HepG2 (cell line): ENCODE results near the gene HTR3C. TPM values are rescaled to one million over a fixed set of nuclear protein-coding genes. Genes with fewer than 3 reads are reported as not detected.
A peak's percentile ranks its signal among the peaks of the same experiment; 100 is the strongest.

Source experiments
- GTF3A ChIP-seq: sonication (generic); formaldehyde crosslinking; conservative IDR thresholded peaks from 2 replicates; pipeline ENCODE4 v1.4.0; 2020; ENCODE audit warnings: mild to moderate bottlenecking, missing genetic modification reagents
- PCBP2 ChIP-seq: fragments of 200-400 bp; formaldehyde crosslinking; optimal IDR thresholded peaks from 2 replicates; pipeline ENCODE3; 2018; ENCODE audit warnings: low read length, low read depth; ENCODE audit not compliant: poor library complexity, severe bottlenecking
- ZNF335 ChIP-seq: sonication (generic); formaldehyde crosslinking; IDR thresholded peaks from 2 replicates; pipeline ENCODE4 v1.4.0; 2020; ENCODE audit warnings: missing genetic modification reagents
- polyA plus RNA-seq, 8 experiments: library from polyadenylated mRNA; depleted of rRNA in 3 of 8; stranded (reverse) in 7 of 8; unstranded in 1 of 8; fragments of >200 nt; fragmentation: Illumina TruSeq in 4 of 8; extraction: Trizol in 4 of 8; gene quantifications; 2 replicates each; pipeline versions ENCODE4 v1.2.1 to v1.2.3, GENCODE V29; 2011 to 2016; ENCODE audit warnings: low read depth in 4 of 8, missing spikeins in 1 of 8, mixed read lengths in 1 of 8; ENCODE audit not compliant: insufficient read depth in 1 of 8
- total RNA-seq, 5 experiments: library from RNA; depleted of rRNA; stranded (reverse); fragments of >200 nt; fragmentation: Illumina TruSeq; extraction: Trizol; gene quantifications; 2 replicates each; pipeline ENCODE4 v1.2.3, GENCODE V29; 2016; ENCODE audit warnings: low read depth in 1 of 5
- TF ChIP-seq, protein P1 (sequence below): sonication (generic); formaldehyde crosslinking; IDR thresholded peaks from 2 replicates; pipeline ENCODE4 v1.5.0; 2020; ENCODE audit warnings: missing genetic modification reagents
- TF ChIP-seq, protein P2 (sequence below), 2 experiments: fragments of 450-650 bp in 1 of 2; sonication (generic) in 1 of 2; formaldehyde crosslinking in 1 of 2; IDR thresholded peaks; 2 replicates each; pipeline versions ENCODE4 v1.6.1 to v1.8.0; 2016 to 2022; ENCODE audit warnings: antibody characterized with exemption in 1 of 2, mild to moderate bottlenecking in 1 of 2, missing genetic modification reagents in 1 of 2
- TF ChIP-seq, protein P3 (sequence below): IDR thresholded peaks from 2 replicates; pipeline ENCODE4 v1.6.1; 2016; ENCODE audit warnings: missing compliant biosample characterization, missing genetic modification reagents, borderline replicate concordance
- TF ChIP-seq, protein P4 (sequence below): sonication (generic); formaldehyde crosslinking; IDR thresholded peaks from 2 replicates; pipeline ENCODE4 v1.8.1; 2023; ENCODE audit warnings: mild to moderate bottlenecking, missing genetic modification reagents
- TF ChIP-seq, protein P5 (sequence below): sonication (generic); formaldehyde crosslinking; IDR thresholded peaks from 2 replicates; pipeline ENCODE4 v1.5.0; 2020; ENCODE audit warnings: mild to moderate bottlenecking, missing genetic modification reagents, borderline replicate concordance

The HTR3C gene
- total and polyA plus RNA-seq, 2 of the 13 experiments (the other 11 are each of a cell fraction or from before 2014, with no cell fraction given) = not detected

DNA sequence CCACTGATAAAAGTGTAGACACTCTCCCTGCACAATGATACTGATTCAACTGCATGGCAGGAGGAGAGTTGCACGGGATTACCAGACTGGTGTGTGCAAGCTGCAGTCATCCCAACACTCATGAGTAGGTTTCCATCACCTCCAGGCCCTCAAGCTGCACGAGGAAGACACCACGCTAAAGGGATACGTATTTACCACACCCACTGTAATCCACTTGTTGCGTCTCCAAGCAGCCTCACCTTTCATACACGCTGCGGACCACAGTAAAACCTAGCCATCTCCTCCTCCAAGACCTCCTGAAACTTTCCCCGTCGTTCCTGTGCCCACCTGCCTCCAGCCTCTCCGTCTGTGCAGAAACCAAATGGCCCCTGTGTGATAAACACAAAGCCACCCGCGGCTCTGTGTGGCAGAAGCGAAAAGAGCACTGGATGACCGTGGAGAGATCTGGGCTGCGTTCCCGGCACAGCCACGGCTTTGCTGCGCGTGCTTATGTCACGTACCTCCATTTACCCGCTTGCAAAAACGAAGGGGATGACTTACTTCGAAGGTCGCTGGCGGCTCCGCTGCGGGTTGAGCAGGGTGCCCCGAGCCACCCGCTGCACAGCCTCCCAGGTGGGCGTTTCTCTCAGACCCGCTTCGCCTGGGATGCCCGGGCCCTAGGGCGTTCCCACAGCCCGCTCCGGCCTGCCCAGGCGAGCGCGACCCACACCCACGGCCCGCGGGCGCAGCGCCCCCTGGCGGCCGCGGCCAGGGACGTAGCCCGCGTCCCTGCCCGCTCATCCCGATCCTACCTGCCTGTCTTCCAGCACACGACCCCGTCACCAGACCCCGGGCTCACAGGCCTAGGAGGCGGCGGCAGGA is 35.8 kb upstream of the HTR3C start (continued):
- TF ChIP-seq PCBP2 (no peak), ZNF335 (CRISPR knock-in tag) (no peak), GTF3A (no peak)
- TF ChIP-seq, protein P1, sequence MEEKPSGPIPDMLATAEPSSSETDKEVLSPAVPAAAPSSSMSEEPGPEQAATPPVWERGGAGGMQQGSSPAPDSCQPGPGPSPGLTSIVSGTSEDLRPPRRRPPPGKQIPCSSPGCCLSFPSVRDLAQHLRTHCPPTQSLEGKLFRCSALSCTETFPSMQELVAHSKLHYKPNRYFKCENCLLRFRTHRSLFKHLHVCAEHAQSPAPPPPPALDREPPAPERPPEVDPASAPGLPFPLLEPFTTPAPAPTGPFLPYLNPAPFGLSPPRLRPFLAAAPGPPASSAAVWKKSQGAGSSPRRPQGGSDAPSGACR = peak; percentile 18
- TF ChIP-seq, protein P2, sequence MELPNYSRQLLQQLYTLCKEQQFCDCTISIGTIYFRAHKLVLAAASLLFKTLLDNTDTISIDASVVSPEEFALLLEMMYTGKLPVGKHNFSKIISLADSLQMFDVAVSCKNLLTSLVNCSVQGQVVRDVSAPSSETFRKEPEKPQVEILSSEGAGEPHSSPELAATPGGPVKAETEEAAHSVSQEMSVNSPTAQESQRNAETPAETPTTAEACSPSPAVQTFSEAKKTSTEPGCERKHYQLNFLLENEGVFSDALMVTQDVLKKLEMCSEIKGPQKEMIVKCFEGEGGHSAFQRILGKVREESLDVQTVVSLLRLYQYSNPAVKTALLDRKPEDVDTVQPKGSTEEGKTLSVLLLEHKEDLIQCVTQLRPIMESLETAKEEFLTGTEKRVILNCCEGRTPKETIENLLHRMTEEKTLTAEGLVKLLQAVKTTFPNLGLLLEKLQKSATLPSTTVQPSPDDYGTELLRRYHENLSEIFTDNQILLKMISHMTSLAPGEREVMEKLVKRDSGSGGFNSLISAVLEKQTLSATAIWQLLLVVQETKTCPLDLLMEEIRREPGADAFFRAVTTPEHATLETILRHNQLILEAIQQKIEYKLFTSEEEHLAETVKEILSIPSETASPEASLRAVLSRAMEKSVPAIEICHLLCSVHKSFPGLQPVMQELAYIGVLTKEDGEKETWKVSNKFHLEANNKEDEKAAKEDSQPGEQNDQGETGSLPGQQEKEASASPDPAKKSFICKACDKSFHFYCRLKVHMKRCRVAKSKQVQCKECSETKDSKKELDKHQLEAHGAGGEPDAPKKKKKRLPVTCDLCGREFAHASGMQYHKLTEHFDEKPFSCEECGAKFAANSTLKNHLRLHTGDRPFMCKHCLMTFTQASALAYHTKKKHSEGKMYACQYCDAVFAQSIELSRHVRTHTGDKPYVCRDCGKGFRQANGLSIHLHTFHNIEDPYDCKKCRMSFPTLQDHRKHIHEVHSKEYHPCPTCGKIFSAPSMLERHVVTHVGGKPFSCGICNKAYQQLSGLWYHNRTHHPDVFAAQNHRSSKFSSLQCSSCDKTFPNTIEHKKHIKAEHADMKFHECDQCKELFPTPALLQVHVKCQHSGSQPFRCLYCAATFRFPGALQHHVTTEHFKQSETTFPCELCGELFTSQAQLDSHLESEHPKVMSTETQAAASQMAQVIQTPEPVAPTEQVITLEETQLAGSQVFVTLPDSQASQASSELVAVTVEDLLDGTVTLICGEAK (IDR thresholded peaks at IDR 0.05) = no peak
- TF ChIP-seq, protein P2 (CRISPR knock-in tag; IDR thresholded peaks at IDR 0.05) = no peak
- TF ChIP-seq, protein P3, sequence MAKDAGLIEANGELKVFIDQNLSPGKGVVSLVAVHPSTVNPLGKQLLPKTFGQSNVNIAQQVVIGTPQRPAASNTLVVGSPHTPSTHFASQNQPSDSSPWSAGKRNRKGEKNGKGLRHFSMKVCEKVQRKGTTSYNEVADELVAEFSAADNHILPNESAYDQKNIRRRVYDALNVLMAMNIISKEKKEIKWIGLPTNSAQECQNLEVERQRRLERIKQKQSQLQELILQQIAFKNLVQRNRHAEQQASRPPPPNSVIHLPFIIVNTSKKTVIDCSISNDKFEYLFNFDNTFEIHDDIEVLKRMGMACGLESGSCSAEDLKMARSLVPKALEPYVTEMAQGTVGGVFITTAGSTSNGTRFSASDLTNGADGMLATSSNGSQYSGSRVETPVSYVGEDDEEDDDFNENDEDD (CRISPR knock-in tag) = no peak; the same call in 1 of the 2 replicates
- TF ChIP-seq, protein P4, sequence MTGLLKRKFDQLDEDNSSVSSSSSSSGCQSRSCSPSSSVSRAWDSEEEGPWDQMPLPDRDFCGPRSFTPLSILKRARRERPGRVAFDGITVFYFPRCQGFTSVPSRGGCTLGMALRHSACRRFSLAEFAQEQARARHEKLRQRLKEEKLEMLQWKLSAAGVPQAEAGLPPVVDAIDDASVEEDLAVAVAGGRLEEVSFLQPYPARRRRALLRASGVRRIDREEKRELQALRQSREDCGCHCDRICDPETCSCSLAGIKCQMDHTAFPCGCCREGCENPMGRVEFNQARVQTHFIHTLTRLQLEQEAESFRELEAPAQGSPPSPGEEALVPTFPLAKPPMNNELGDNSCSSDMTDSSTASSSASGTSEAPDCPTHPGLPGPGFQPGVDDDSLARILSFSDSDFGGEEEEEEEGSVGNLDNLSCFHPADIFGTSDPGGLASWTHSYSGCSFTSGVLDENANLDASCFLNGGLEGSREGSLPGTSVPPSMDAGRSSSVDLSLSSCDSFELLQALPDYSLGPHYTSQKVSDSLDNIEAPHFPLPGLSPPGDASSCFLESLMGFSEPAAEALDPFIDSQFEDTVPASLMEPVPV (CRISPR knock-in tag) = no peak
- TF ChIP-seq, protein P5, sequence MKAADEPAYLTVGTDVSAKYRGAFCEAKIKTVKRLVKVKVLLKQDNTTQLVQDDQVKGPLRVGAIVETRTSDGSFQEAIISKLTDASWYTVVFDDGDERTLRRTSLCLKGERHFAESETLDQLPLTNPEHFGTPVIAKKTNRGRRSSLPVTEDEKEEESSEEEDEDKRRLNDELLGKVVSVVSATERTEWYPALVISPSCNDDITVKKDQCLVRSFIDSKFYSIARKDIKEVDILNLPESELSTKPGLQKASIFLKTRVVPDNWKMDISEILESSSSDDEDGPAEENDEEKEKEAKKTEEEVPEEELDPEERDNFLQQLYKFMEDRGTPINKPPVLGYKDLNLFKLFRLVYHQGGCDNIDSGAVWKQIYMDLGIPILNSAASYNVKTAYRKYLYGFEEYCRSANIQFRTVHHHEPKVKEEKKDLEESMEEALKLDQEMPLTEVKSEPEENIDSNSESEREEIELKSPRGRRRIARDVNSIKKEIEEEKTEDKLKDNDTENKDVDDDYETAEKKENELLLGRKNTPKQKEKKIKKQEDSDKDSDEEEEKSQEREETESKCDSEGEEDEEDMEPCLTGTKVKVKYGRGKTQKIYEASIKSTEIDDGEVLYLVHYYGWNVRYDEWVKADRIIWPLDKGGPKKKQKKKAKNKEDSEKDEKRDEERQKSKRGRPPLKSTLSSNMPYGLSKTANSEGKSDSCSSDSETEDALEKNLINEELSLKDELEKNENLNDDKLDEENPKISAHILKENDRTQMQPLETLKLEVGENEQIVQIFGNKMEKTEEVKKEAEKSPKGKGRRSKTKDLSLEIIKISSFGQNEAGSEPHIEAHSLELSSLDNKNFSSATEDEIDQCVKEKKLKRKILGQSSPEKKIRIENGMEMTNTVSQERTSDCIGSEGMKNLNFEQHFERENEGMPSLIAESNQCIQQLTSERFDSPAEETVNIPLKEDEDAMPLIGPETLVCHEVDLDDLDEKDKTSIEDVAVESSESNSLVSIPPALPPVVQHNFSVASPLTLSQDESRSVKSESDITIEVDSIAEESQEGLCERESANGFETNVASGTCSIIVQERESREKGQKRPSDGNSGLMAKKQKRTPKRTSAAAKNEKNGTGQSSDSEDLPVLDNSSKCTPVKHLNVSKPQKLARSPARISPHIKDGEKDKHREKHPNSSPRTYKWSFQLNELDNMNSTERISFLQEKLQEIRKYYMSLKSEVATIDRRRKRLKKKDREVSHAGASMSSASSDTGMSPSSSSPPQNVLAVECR (CRISPR knock-in tag) = no peak; the same call in 1 of the 2 replicates
